K562 (cell line): ENCODE measurements around the gene MDN1. TPM values are rescaled to one million over a fixed set of nuclear protein-coding genes. Genes with fewer than 3 reads are reported as not detected.
A peak's percentile ranks its signal among the peaks of the same experiment; 100 is the strongest.

Experiments
- FOXK2 ChIP-seq, 2 experiments: fragments of 450-650 bp; IDR thresholded peaks in 1 of 2; conservative IDR thresholded peaks in 1 of 2; 2 replicates each; pipeline ENCODE4 v1.6.1; 2016; ENCODE audit warnings: low read depth in 2 of 2, mild to moderate bottlenecking in 1 of 2
- GABPB2 ChIP-seq: fragments of 250-450 bp; sonication (Bioruptor Pico); conservative IDR thresholded peaks from 2 replicates; pipeline ENCODE4 v1.5.1; 2021; ENCODE audit warnings: mild to moderate bottlenecking
- HDGF ChIP-seq: fragments of 450-650 bp; IDR thresholded peaks from 2 replicates; pipeline ENCODE4 v1.6.1; 2016
- JUN ChIP-seq, 2 experiments: sonication (generic) in 1 of 2; formaldehyde crosslinking in 1 of 2; IDR thresholded peaks; 2 replicates each; pipeline versions ENCODE4 v1.6.1 to v1.8.0; 2012 to 2022; ENCODE audit warnings: borderline replicate concordance in 2 of 2, mild to moderate bottlenecking in 2 of 2, improper control_type of control experiment in 1 of 2, low read depth in 1 of 2, low read length in 1 of 2, missing genetic modification reagents in 1 of 2
- KDM5B ChIP-seq: fragments of 200-600 bp; sonication (generic); IDR thresholded peaks from 2 replicates; pipeline ENCODE4 v1.6.1; 2012; ENCODE audit warnings: low read depth, mild to moderate bottlenecking, moderate library complexity, low read length, control low read depth, inconsistent platforms; ENCODE audit not compliant: insufficient replicate concordance
- NCOA6 ChIP-seq: fragments of 450-650 bp; IDR thresholded peaks from 2 replicates; pipeline ENCODE4 v1.6.1; 2017; ENCODE audit warnings: mild to moderate bottlenecking
- NFXL1 ChIP-seq: fragments of 450-650 bp; formaldehyde crosslinking; IDR thresholded peaks from 2 replicates; pipeline ENCODE4 v1.4.0; 2021; ENCODE audit warnings: mild to moderate bottlenecking
- PCBP1 ChIP-seq: fragments of 200-400 bp; formaldehyde crosslinking; IDR thresholded peaks from 2 replicates; pipeline ENCODE4 v1.6.1; 2018; ENCODE audit warnings: mild to moderate bottlenecking, low read depth, low read length; ENCODE audit not compliant: poor library complexity, severe bottlenecking
- POLR2H ChIP-seq: IDR thresholded peaks from 2 replicates; pipeline ENCODE4 v1.6.1; 2016; ENCODE audit warnings: missing genetic modification characterization, low read depth, mild to moderate bottlenecking, control low read depth, missing compliant biosample characterization, moderate library complexity
- PYGO2 ChIP-seq: fragments of 450-650 bp; IDR thresholded peaks from 2 replicates; pipeline ENCODE4 v1.6.1; 2016; ENCODE audit warnings: mild to moderate bottlenecking, missing genetic modification characterization, moderate library complexity, missing compliant biosample characterization
- SOX6 ChIP-seq: fragments of 450-650 bp; IDR thresholded peaks from 2 replicates; pipeline ENCODE4 v1.6.1; 2014; ENCODE audit warnings: mild to moderate bottlenecking
- SRSF3 ChIP-seq: fragments of 200-400 bp; formaldehyde crosslinking; IDR thresholded peaks from 2 replicates; pipeline ENCODE4 v1.6.1; 2016; ENCODE audit warnings: mild to moderate bottlenecking, low read length, moderate library complexity; ENCODE audit not compliant: insufficient read depth
- TOE1 ChIP-seq, 2 experiments: fragments of 450-650 bp in 1 of 2; sonication (generic) in 1 of 2; formaldehyde crosslinking in 1 of 2; IDR thresholded peaks; 2 replicates each; pipeline versions ENCODE4 v1.7.1 to v1.8.0; 2016 to 2022; ENCODE audit warnings: borderline replicate concordance in 2 of 2, mild to moderate bottlenecking in 2 of 2, antibody characterized with exemption in 1 of 2, inconsistent platforms in 1 of 2, low read depth in 1 of 2, missing genetic modification reagents in 1 of 2, moderate library complexity in 1 of 2
- ZNF780A ChIP-seq: fragments of 250-450 bp; sonication (Bioruptor Pico); IDR thresholded peaks from 2 replicates; pipeline ENCODE4 v1.5.0; 2021; ENCODE audit warnings: mild to moderate bottlenecking
- polyA plus RNA-seq, 8 experiments: library from polyadenylated mRNA; depleted of rRNA in 4 of 8; stranded (reverse) in 5 of 8; unstranded in 3 of 8; fragments of >200 nt; fragmentation: Nextera tagmentation in 2 of 8; fragmentation: Illumina TruSeq in 1 of 8; extraction: Ambion mirVana in 2 of 8; extraction: Trizol in 1 of 8; gene quantifications; 2 replicates each; pipeline versions ENCODE4 v1.2.1 to v1.2.3, GENCODE V29; 2011 to 2014; ENCODE audit warnings: inconsistent platforms in 1 of 8, missing spikeins in 1 of 8
- total RNA-seq, 7 experiments: library from RNA; depleted of rRNA in 6 of 7; stranded (reverse); fragments of >200 nt in 6 of 7; fragmentation: Illumina TruSeq in 2 of 7; extraction: Trizol in 2 of 7; gene quantifications; 2 replicates each; pipeline versions ENCODE4 v1.2.1 to v1.2.3, GENCODE V29; 2011 to 2021; ENCODE audit warnings: low replicate concordance in 1 of 7
- TF ChIP-seq, protein P1 (sequence below): fragments of 450-650 bp; formaldehyde crosslinking; IDR thresholded peaks from 2 replicates; pipeline ENCODE4 v1.4.0; 2022; ENCODE audit warnings: missing genetic modification characterization
- TF ChIP-seq, protein P2 (sequence below): IDR thresholded peaks from 2 replicates; pipeline ENCODE4 v1.6.1; 2016; ENCODE audit warnings: missing genetic modification characterization, missing compliant biosample characterization
- TF ChIP-seq, protein P3 (sequence below): fragments of 250-450 bp; sonication (Bioruptor Pico); IDR thresholded peaks from 2 replicates; pipeline ENCODE4 v1.8.0; 2022; ENCODE audit warnings: moderate library complexity, mild to moderate bottlenecking, inconsistent platforms

The MDN1 gene
- total and polyA plus RNA-seq, 9 of the 15 experiments (the other 6 are each of a cell fraction or from before 2014, with no cell fraction given): 25.6 to 93.6 (median 43.0) TPM

DNA sequence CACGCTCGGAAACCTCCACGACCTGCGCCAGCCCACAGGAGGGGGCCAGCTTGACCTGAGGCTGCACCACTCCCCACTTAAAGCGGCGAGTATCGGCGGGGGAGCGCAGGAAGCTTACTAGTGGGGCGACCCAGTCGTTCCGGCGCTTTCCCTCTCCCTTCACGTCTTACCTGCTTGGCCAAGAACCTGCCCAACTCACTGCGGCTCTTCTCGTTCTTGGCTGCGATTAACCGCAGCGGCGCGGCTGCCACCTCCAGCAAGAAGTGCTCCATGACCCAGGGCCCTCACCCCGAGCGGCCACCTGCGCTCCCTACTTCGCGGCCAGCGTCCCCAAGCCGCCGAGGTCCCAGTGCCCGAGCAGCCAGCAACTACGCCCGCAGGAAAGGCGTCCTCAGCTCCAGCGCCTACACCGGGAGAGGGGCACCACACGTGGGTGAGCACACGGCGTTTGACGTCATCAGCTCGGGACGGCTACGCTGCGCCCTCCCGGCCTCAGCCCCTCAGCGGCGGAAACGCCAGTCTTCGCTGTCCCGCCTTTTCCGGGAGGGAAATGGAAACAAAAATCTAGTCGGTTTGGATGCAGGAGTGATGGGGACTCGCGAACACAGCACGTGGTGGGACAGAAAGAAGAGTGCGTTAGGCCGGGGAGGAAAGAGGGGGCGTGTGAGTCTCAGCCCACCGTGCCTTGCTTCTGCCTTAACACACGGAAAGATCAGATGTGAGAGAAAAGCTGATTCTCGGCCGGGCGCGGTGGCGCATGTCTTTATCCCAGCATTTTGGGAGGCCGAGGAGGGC lies at the start of gene MDN1 (continued):
- peak; percentile 55; the same call in 1 of the 2 replicates for TF ChIP-seq TOE1 (IDR thresholded peaks at IDR 0.05; ENCODE audit: borderline replicate concordance)
- peak; percentile 68; the same call in 1 of the 2 replicates for TF ChIP-seq TOE1 (CRISPR knock-in tag; IDR thresholded peaks at IDR 0.05; ENCODE audit: borderline replicate concordance, low read depth)
- TF ChIP-seq GABPB2: no peak
- TF ChIP-seq, protein P1, sequence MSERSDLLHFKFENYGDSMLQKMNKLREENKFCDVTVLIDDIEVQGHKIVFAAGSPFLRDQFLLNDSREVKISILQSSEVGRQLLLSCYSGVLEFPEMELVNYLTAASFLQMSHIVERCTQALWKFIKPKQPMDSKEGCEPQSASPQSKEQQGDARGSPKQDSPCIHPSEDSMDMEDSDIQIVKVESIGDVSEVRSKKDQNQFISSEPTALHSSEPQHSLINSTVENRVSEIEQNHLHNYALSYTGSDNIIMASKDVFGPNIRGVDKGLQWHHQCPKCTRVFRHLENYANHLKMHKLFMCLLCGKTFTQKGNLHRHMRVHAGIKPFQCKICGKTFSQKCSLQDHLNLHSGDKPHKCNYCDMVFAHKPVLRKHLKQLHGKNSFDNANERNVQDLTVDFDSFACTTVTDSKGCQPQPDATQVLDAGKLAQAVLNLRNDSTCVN (CRISPR knock-in tag): no peak
- no peak for TF ChIP-seq NCOA6
- peak; percentile 69 for TF ChIP-seq KDM5B
- TF ChIP-seq HDGF: no peak
- TF ChIP-seq, protein P2, sequence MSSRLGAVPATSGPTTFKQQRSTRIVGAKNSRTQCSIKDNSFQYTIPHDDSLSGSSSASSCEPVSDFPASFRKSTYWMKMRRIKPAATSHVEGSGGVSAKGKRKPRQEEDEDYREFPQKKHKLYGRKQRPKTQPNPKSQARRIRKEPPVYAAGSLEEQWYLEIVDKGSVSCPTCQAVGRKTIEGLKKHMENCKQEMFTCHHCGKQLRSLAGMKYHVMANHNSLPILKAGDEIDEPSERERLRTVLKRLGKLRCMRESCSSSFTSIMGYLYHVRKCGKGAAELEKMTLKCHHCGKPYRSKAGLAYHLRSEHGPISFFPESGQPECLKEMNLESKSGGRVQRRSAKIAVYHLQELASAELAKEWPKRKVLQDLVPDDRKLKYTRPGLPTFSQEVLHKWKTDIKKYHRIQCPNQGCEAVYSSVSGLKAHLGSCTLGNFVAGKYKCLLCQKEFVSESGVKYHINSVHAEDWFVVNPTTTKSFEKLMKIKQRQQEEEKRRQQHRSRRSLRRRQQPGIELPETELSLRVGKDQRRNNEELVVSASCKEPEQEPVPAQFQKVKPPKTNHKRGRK (tag): no peak
- TF ChIP-seq PYGO2 (tag): no peak
- TF ChIP-seq PCBP1: no peak
- TF ChIP-seq ZNF780A (CRISPR knock-in tag): no peak
- TF ChIP-seq JUN (IDR thresholded peaks at IDR 0.05; ENCODE audit: borderline replicate concordance, low read depth, low read length): peak; percentile 77; the same call in 1 of the 2 replicates
- TF ChIP-seq JUN (CRISPR knock-in tag; IDR thresholded peaks at IDR 0.05; ENCODE audit: borderline replicate concordance): peak; percentile 90
- TF ChIP-seq FOXK2 (conservative IDR thresholded peaks at IDR 0.05 in 1 of 2, IDR thresholded peaks at IDR 0.05 in 1 of 2; ENCODE audit: low read depth in 2 of 2): peak; percentile 75 to 78
- TF ChIP-seq SRSF3: no peak
- TF ChIP-seq, protein P3, sequence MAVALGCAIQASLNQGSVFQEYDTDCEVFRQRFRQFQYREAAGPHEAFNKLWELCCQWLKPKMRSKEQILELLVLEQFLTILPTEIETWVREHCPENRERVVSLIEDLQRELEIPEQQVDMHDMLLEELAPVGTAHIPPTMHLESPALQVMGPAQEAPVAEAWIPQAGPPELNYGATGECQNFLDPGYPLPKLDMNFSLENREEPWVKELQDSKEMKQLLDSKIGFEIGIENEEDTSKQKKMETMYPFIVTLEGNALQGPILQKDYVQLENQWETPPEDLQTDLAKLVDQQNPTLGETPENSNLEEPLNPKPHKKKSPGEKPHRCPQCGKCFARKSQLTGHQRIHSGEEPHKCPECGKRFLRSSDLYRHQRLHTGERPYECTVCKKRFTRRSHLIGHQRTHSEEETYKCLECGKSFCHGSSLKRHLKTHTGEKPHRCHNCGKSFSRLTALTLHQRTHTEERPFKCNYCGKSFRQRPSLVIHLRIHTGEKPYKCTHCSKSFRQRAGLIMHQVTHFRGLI (CRISPR knock-in tag): no peak
- TF ChIP-seq POLR2H (tag): no peak
- 0 out of 2 replicates have a peak, but pooled peaks have one; percentile 8 for TF ChIP-seq SOX6
- TF ChIP-seq NFXL1: no peak
